ENCODE measurements around the gene UAP1L1.
"Not testable (repeated sequence)": the region's sequence is repeated elsewhere in the genome, so short reads cannot be mapped to it uniquely, and the experiment has no call there.

Gene UAP1L1

DNA sequence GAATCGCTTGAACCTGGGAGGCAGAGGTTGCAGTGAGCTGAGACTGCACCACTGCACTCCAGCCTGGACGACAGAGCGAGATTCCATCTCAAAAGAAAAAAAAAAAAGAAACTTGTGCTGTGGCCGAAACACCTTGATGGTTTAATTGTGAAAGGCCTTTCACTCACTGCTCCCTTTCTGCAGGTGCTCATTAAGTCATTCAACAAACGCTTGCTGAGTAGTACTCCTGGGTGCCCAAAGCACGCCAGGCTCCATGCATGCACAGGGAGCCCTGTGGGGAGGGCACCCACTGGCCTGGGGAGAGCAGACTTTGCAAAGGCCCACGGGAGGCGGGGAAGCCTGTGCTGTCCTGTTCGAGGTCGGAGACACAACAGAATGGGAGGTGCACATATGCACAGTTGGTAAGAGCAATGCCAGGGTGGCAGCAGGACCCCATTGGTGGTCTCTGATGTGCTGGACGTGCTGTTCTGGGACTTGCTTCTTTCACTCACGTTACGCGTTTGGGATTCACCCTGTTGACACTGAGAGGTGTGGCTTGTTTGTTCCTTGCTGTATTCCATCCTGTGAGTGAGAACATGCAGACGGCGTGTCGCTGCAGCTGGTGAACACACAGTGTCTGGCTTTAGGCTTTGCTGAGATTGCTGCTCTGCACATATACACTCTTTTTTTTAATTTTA is 20.4 kb upstream of the UAP1L1 start:
- no peak for DNase-seq (ENCODE audit: low spot score)

DNA sequence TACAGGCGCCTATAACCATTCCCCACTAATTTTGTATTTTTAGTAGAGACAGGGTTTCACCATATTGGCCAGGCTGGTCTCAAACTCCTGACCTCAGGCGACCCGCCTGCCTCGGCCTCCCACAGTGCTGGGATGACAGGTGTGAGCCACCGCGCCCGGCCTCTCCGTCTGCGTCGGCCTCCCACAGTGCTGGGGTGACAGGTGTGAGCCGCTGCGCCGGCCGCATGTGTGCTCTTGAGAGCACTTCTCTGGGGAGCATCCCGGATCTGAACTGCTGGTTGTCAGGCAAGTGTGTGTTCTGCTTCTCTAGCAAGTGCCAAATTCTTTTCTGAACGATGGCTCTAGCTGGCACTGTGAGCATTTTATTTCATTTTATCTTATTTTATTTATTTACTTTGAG is 19.8 kb upstream of the UAP1L1 start:
- DNase-seq (ENCODE audit: low spot score), result no peak

DNA sequence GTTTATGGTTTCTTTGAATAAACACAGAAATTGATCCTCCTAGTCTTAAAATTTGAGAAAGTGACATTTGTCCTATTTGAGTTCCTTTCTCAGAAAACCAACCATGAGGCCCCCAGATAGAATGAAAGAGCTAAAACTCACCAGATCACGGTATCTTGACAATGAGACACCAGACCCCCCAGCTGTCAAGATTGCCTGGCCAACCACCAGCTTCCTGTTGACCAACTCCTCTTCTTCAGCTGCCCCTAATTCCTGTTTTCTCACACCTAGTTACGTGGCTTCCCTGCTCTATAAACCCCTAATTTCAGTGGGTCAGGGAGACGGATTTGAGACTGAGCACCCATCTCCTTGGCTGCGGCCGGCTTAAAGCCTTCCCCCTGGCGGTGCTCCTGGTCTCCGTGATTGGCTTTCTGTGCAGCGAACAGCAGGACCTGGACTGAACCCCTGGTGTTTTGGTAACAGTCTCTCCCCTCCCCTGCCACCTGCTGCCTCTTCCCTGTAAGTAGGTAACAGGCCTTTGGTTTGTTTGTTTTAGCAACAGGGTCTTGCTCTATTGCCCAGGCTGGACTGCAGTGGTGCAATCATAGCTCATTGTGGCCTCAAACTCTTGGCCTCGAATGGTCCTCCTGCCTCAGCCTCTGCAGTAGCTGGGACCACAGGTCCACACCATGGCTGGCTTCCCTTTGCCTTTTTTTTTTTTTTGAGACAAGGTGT is 18.6 kb upstream of the UAP1L1 start:
- DNase-seq (ENCODE audit: low spot score), result no peak

DNA sequence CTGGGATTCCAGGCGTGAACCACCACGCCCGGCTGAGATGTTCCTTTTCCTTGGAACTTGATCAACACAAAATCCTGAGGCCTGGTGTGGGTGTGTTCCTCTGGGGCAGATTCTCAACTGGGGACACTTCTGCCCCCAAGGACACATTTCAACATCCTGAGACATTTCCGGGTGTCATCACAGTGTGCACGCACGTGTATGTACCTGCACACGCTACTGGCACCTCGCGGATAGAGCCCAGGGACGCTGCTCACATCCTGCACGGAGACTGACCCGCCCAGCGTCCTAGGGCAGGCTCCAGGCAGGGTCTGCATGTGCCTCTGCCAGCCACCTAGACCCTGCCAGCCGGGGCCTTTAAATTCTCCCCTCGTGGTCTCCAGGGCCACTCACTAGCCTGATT is 14.9 kb upstream of the UAP1L1 start:
- DNase-seq (ENCODE audit: low spot score), result no peak

DNA sequence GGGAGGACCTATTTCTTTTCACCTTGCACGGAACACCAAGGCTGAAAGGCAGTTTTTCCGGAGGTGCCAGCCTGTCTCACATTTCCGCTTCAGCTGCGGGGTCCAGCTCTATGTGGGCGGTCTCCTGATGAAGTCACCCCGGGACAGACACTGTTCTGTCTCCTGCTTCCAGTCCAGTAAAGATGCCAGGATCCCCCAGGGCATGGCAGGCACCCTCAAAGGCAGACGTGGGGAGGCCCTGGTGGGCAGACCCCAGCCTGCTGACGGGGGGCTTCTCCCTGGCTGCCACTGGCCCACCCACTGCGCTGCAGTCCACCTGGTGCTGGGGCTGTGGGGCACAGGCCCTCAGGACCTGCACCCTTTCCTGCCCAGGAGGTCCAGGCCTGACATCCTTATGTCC is 14.5 kb upstream of the UAP1L1 start:
- not testable (repeated sequence) for DNase-seq (ENCODE audit: low spot score)

DNA sequence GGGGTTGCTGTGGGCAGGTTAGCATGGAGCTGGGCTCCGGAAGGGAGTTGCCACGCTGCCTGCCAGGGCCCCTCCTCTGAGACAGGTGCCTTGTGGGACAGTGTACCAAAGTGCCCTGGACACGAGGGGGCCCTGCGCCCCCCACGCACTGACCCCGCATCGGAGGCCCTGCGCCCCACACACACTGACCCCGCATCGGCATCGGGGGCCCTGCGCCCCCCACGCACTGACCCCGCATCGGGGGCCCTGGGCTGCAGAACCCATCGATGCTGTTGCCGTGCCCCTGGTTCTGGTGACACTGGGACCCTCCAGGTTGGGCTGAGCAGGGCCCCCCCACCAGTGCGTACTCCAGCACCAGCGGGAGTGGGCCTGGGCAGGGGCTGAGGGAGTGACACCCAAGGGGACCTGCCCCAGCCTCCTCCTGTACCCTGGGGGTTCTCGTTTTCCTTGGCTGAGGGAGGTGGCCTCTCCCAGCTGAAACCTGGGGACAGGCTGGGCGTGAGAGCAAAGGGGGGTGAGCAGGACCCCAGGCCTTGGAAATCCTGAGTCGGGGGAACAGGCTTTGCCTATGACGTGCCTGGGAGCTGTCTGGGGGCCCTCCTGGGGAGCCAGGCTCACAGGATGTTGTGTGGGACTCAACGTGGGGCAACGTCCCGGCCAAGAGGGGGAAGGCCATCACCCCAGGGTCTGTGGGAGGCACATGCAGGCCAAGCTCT is 13.8 kb upstream of the UAP1L1 start:
- no peak for DNase-seq (ENCODE audit: low spot score)

DNA sequence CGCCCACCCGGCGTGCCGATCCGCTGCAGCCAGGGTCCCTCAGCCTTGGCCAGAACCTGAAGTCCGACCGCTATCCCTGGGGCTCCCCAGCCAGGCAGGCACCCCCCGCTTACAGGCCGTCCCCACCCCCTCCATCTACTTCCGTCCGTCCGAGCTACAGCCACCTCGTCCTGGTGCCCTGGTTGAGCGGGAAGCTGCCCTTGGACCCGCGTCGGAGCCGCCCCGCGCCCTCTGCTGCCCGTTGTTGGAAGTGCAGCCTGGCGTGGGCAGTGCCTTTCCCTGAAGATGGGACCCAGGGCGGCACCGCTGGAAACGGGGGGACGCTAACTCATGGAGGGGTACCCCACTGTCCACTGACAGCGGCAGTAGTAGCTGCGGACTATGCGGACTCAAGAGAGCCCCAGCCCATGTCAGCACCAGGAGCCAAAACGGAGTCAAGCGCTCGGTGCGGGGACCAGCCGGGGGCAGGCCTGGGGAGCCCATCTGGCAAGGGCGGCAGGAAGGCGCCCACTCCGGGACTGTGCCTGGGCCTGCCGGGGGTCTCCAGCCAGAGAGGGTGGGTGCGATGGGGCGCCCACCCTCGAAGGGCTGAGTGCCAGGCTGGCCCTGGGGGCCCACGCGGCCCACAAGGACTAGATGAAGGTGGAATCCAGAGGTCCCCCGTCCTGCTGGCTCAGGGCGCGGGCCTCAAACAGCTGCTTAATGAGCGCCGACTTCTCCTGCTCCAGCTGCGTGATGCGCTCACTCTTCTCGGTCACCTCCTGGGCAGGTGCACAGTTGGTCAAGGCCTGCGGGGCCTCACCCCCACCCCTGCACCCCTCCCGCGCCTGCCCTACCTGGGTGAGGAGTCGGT is 13.1 kb upstream of the UAP1L1 start:
- DNase-seq (ENCODE audit: low spot score), result no peak

DNA sequence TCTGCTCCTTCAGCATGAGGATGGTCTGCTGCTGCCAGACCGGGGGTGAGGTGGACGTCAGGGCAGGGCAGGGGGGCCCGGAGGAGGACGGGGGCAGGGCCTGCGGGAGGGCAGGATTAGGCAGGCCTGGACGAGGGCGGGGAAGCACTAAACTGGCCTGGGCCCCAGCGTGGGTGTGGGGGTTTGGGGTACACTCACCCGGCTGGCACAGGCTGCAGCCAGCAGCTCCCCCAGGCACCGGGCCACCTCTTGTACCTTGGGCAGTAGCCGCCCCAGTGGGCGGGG is 12.5 kb upstream of the UAP1L1 start:
- no peak for DNase-seq (ENCODE audit: low spot score)

DNA sequence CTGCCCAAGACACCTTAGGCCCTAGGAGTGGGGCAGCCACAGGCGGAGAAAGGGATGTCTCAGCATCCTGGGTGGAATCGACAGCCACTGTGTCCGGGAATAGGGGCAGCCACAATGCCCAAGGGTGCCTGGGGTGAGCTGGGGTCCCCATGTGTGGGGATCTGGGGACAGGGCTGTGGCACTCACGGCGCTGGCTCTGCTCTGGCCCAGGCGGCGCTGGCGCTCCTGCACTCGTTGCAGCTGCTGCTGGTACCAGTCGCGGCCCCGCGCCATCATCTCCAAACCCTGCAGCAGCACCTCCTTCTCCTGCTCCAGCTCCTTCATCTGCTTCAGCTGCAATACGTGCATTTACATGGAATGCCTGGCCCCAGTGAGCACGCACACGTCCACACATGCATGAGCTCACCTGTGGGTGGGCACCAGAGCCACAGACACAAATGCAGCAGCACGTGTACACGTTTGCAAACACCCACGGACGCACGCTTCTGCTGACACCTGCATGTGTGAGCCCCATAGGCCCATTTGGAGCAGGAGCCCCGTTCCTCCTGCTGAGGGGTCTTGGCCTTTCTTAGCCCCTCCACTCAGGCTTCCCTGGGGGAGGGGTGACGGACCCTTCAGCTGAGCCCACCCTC is 11.9 kb upstream of the UAP1L1 start:
- DNase-seq (ENCODE audit: low spot score), result no peak

DNA sequence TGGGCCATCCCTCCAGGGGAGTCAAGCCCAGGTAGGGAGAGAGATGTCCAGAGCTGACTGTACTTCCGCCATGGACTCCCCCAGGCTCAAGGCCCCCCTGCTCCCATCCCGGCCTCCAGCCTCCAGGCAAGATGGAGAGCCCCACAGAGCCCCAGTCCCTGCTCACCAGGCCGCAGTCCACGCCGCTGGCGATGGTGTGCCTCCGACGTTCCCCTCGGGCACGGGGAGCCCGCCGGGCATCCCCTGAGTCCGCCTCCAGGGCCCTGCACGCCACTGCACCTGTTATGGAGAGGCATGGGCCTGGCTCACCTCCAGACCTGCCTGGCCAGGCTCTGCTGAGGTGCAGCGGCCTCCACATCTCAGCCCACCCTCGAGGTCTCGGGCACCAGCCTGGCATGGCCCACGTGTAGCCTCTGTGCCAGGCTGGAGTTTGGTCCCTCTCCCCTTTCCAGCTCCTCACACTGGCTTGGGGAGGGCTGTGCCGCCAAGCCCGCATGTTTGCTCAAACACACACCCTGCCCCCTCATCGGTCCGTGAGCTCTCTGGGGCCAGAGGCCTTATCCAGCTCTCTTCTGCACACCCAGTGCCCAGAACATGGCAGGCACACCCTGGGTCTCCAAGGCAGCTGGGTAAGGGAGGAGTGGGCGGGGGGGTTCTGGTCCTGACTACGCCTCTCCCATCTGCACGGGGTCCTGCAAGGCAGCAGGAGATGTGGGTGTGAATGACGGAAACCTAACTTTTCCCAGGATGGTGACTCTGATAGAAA is 11.0 kb upstream of the UAP1L1 start:
- no peak for DNase-seq (ENCODE audit: low spot score)

DNA sequence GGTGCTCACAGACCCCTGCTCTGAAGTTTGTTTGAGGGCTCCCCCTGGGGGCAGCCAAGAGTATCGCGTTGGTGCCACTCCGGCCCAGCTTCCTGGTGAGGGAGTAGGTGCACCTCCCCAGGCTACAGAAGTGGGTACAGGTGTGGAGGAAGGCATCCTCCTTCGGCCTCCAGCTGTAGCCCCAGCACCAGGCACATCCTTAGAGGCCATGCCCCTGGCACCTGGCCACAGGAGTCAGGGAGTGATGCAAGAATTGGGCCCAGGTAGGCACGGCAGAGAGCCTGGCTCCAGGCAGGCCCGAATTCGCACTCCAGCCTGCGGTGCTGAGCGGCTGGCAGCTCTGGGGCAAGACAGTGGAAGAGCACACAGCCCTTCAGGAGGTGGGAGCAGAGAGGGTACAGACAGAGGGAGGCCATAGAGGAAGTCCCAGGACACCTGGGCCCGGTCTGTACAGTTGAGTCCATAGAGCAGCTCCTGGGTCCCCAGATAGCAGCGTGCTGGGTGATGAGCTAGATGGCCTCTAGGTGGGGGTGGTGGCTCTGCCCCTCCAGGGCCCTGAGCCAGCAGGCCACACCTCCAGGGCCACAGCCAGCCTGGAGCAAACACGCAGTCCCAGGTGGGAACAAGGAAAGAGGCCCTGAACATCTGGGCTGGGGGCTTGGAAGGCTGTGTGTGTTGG is 9.3 kb upstream of the UAP1L1 start:
- no peak for DNase-seq (ENCODE audit: low spot score)

DNA sequence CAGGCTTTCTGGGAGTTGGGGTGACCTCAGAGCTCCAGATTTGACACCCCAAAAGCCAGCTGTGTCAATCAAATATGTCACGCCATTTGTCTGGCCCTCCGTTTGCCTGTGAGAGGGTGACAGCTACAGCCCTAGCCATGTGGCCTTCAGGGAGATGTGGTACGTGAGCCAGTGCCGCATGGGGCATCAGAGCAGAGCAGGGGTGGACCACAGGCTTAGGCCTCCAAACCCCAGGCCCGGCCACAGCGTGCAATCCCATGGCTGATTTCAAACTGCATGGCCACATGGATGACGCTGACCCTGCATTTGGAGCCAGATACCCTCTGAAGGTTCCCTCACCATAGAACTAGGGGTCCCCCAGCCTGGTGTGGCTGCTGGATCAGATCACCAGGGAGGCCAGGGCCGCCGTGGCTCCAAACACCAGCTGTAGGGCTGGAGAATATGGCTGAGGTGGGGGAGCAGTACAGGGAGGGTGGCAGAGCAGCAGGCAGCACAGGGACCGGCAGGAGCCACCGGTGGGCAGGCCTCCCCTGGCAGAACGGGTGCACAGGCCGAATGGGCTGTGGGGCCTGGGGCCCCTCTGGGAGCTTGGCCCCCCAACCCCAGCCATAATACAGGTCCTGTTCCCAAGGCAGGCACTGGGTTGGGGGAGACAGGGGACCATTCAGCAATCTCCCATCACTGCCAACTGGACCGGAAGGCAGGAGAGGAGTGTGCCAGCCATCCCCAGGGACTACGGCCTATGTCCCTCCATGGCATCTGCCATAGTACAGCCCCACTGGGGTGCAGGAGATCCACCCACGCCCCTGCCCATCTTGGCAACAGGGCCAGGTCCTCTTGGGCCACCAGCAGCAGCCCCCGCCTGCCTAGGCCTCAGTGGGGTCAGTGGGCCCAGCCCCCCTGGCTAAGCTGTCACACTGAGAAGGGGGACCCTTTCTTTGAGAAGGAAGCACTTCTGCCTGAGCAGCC is 8.5 kb upstream of the UAP1L1 start:
- DNase-seq (ENCODE audit: low spot score), result no peak

DNA sequence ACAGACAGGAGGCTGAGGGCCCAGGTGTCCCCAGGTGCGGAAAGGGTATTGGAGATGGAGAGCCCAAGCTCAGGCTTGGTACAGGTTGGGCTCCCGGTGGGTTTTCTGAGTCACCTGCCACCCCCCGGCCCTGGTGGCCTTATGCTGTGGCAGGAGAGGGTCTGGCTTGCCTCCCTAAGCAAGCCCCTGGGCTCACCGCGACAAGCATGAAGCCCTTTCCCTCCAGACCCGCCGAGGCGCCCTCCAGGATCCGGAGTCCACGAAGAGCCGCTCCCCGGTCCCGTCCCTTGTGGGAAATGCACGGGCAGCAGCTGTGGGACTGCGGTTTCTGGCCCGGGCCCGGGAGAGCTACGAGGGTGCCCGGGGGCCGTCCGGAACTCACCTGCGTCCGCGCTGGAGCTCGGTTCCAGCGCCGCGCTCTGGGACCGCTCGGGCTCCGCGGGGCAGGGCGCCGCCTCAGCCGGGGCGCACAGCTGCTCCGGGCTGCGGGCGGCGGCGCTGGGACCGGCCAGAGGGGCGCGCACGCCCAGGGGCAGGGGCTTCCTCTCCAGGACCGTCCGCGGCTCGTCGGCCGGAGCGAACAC is 7.7 kb upstream of the UAP1L1 start:
- no peak for DNase-seq (ENCODE audit: low spot score)

DNA sequence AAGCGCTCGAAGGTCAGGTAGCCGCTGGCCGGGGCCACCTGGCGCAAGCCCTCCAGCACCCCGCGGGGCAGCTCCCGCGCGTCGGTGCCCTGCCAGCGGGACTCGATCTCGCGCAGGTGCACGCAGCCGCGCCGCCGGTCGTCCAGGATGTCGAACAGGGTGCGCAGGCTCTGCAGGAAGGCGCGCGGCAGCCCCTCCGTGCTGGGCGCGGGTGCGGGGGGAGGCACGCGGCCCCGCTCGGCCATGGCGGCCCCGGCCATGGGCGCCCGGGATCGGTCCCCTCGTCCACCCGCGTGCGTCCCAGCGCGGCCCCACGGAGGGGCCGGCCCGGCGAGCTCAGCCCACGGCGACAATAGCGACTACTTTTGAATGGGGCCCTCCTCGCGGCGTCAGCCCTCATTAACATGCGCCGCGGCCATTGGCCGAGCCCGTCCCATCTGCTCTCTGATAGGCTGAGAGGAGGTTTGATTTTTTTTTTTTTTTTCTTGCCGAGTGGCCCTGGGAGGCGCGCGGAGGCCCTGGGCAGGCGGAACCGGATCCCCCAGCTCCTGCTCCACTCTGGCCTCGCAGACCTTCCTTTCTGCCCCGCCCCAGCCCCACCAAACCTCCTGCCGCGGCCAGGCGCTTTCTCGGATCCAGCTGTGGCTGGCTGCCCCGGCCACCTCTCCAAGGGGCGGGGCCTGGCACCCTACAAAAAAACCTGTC is 7.0 kb upstream of the UAP1L1 start, which contains the start of gene SAPCD2:
Gene SAPCD2 (minus strand): TSS at position 357 of the 705 bp plus-strand sequence. CDS start 97 bp downstream, at position 260.
- peak; percentile 86 for DNase-seq (ENCODE audit: low spot score)

DNA sequence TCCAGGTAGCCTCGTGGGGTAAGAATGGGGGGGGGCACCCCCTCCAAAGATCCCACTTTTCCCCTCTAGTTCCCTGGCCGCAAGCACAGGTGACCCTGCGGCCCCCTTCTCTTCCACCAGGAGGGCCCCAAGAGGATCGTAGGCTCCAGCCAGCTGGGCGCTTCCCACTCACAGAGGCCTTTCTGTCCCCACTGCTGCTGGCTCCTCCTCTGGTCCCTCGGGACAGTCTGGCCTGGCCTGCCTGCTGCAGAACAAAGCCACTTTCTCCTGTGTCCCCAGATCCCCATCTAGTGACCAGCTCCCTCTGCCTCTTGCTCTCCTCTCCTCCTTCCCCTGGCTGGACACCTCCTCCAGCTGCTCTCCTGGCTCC is 6.4 kb upstream of the UAP1L1 start:
- no peak for DNase-seq (ENCODE audit: low spot score)

DNA sequence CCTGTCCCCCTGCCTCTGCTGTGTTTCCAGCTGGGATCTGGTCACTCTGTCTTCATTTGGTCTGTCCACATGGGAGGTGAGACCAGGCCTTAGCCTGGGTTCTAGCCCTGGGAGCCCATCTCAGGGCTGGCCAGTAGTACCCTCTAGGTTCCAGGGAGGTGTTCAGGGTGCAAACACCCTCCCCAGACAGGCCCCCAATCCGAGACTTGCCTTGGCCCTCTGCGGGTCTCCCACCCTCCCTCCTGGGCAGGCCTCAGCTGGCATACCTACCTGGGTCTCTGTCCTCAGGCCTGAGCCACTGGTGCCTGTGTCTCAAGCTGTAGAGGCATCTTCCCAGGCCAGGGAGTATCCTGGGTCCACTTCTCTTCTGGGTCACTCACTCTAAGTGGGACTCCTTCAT is 6.0 kb upstream of the UAP1L1 start:
- DNase-seq (ENCODE audit: low spot score), result no peak

DNA sequence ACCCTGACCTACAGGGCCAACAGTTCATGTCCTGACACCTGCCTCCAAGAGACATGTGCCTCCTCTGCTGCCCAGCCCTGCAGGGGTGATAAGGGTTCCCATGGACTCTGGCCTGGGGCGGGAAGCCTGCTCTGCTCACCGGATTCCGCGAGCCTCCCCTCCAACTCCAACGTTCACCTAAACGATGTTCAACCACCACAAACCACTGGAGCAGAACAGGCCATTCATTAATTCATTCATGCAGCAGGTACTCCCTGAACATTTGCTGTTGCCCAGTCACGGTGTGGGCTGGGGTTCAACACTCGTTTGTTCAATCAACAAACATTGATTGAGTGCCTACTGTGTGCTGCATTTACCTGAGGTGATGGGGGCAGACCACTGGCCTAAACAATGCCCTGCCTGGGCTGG is 3.3 kb upstream of the UAP1L1 start:
- DNase-seq (ENCODE audit: low spot score), result no peak

DNA sequence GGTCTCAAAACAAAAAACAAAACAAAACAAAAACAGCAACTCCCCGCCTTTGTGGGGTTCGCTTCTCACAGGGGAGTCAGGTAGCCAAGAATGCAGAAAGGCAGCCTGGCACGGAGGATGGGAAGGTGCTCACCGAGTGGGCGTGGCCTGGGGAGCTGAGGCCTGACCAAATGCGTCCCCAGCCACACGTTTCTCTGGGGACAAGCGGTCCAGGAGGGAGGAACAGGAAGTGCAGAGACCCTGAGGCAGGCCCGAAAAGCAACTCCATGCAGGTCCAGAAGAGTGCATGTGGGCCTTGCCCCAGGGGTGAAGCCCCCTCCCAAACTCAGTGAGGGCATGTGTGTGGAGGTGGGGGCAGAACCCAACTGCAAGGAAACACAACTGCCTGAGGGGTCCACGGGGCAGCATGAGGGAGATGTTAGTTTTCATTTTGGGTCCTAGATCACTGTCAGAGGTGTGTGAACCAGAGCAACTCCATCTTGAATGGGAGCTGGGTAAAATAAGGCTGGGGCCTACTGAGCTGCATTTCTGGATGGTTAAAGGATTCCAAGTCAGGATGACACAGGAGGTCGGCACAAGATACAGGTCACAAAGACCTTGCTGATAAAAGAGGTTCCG is 2.6 kb upstream of the UAP1L1 start:
- no peak for DNase-seq (ENCODE audit: low spot score)
